Measurements from ENCODE around the gene PPP1R12B.
"Not testable (repeated sequence)": the region's sequence is repeated elsewhere in the genome, so short reads cannot be mapped to it uniquely, and the experiment has no call there.

GRCh38 chr1:202381867-202382266 is 33.4 kb downstream of the PPP1R12B start:
- TF ChIP-seq, protein P1, sequence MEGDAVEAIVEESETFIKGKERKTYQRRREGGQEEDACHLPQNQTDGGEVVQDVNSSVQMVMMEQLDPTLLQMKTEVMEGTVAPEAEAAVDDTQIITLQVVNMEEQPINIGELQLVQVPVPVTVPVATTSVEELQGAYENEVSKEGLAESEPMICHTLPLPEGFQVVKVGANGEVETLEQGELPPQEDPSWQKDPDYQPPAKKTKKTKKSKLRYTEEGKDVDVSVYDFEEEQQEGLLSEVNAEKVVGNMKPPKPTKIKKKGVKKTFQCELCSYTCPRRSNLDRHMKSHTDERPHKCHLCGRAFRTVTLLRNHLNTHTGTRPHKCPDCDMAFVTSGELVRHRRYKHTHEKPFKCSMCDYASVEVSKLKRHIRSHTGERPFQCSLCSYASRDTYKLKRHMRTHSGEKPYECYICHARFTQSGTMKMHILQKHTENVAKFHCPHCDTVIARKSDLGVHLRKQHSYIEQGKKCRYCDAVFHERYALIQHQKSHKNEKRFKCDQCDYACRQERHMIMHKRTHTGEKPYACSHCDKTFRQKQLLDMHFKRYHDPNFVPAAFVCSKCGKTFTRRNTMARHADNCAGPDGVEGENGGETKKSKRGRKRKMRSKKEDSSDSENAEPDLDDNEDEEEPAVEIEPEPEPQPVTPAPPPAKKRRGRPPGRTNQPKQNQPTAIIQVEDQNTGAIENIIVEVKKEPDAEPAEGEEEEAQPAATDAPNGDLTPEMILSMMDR (IDR thresholded peaks at IDR 0.05; ENCODE audit: low read depth, low read length, poor library complexity, severe bottlenecking), result not testable (repeated sequence)
- TF ChIP-seq EZH2phosphoT487 (IDR thresholded peaks at IDR 0.05; ENCODE audit: borderline replicate concordance, low read length), result not testable (repeated sequence)
